ENCODE measurements around the gene THAP10.

DNA sequence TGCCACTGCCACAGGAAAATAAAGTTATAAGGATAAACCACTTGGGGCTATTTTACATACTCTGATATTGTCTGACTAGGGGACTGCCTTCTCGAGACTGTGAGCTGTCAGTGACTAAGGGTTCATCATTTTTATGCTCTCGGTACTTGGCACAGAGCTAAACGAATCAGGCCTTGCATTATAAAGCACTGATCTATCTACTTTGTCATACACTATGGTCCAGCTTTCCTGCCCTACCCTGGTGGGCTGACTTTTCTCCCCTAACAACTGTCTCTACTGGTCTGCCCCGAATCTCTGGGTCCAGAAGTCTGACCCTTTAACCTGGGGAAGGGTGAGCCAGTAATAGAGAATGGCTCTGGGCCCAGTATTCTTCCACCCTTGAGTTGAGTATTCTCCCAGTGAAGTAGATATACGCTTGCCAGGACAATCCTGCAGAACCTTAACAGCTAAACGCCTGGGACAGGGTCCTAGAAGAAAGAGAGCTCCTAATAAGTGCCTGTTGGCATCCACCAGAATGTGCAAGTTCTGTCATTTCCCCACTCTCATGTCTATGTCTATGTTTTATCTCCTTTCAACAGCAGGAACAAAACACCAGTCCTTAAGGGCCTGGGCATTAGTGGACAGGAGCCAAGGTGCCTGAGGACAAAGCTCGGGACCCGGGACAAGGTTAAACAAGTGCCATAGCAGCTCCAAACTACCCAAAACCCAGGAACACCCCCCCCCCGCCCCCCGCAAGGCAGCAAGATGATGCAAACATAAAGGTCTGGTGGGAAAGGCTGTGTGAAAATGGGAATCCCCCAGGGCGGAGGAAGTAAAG, 39.5 kb downstream of the THAP10 start:
- TF ChIP-seq, protein P1, sequence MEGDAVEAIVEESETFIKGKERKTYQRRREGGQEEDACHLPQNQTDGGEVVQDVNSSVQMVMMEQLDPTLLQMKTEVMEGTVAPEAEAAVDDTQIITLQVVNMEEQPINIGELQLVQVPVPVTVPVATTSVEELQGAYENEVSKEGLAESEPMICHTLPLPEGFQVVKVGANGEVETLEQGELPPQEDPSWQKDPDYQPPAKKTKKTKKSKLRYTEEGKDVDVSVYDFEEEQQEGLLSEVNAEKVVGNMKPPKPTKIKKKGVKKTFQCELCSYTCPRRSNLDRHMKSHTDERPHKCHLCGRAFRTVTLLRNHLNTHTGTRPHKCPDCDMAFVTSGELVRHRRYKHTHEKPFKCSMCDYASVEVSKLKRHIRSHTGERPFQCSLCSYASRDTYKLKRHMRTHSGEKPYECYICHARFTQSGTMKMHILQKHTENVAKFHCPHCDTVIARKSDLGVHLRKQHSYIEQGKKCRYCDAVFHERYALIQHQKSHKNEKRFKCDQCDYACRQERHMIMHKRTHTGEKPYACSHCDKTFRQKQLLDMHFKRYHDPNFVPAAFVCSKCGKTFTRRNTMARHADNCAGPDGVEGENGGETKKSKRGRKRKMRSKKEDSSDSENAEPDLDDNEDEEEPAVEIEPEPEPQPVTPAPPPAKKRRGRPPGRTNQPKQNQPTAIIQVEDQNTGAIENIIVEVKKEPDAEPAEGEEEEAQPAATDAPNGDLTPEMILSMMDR (IDR thresholded peaks at IDR 0.05) = no peak
- TF ChIP-seq EZH2 (IDR thresholded peaks at IDR 0.05; ENCODE audit: borderline replicate concordance, insufficient read depth, low read depth, low read length, poor library complexity, severe bottlenecking) = no peak

Measured in B cell (primary cell).